ENCODE results near the gene NR6A1.
"Not testable (repeated sequence)": the region's sequence is repeated elsewhere in the genome, so short reads cannot be mapped to it uniquely, and the experiment has no call there.

The NR6A1 gene

GRCh38 chr9:124618476-124618875 lies 152.6 kb downstream of the NR6A1 start:
- no peaks in the 10 kb centered on the region for H3F3A ChIP-seq (ENCODE audit: control insufficient read depth, insufficient read depth)
- no peaks in the 10 kb centered on the region for H3K36me3 ChIP-seq (ENCODE audit: control insufficient read depth, low read length)
- no peaks in the 10 kb centered on the region for H3K9me2 ChIP-seq (replicated peaks; ENCODE audit: control insufficient read depth, low read length)
- no peaks in the 10 kb centered on the region; the same call in 1 of the 2 replicates for H3K27me3 ChIP-seq (ENCODE audit: control insufficient read depth, low read length)
- no peak overlapping the region for H3K27ac ChIP-seq (ENCODE audit: low read depth, low read length)
- no peaks in the 10 kb centered on the region for H3K9me3 ChIP-seq (ENCODE audit: control insufficient read depth, insufficient read depth, low read length)
- 0 out of 2 replicates have a peak, but pooled peaks cover 2% of the 10 kb centered on the region for H4K20me1 ChIP-seq (ENCODE audit: control insufficient read depth, insufficient read depth, low read depth, low read length)
- no peaks in the 10 kb centered on the region for H3K79me2 ChIP-seq (ENCODE audit: control insufficient read depth, low read length)
- no peak overlapping the region for H3K4me3 ChIP-seq (ENCODE audit: low read length)
- H3K4me2 ChIP-seq (ENCODE audit: low read length) = no peak overlapping the region
- peaks cover 6% of the 10 kb centered on the region; the same call in 1 of the 2 replicates for H3K4me1 ChIP-seq (ENCODE audit: control insufficient read depth, low read length)
- no peak for TF ChIP-seq EZH2phosphoT487 (IDR thresholded peaks at IDR 0.05; ENCODE audit: borderline replicate concordance, low read length)
- TF ChIP-seq CTCF (IDR thresholded peaks at IDR 0.05; ENCODE audit: low read depth, low read length, poor library complexity, severe bottlenecking) = no peak

- Histone ChIP-seq H3K4me3 (ENCODE audit: low read length) (no peak overlapping the region), H3K4me2 (ENCODE audit: low read length) (no peak overlapping the region), H3K27ac (ENCODE audit: low read depth, low read length) (no peak overlapping the region), H3K4me1 (ENCODE audit: control insufficient read depth, low read length) (peaks cover 6% of the 10 kb centered on the region; the same call in 1 of the 2 replicates), H3K9me3 (ENCODE audit: control insufficient read depth, insufficient read depth, low read length) (no peaks in the 10 kb centered on the region), H3K79me2 (ENCODE audit: control insufficient read depth, low read length) (no peaks in the 10 kb centered on the region), H3F3A (ENCODE audit: control insufficient read depth, insufficient read depth) (no peaks in the 10 kb centered on the region), H3K27me3 (ENCODE audit: control insufficient read depth, low read length) (no peaks in the 10 kb centered on the region), H3K36me3 (ENCODE audit: control insufficient read depth, low read length) (no peaks in the 10 kb centered on the region), H4K20me1 (ENCODE audit: control insufficient read depth, insufficient read depth, low read depth, low read length) (0 out of 2 replicates have a peak, but pooled peaks cover 2% of the 10 kb centered on the region), H3K9me2 (replicated peaks; ENCODE audit: control insufficient read depth, low read length) (no peaks in the 10 kb centered on the region)
- no peak for TF ChIP-seq EZH2phosphoT487 (IDR thresholded peaks at IDR 0.05; ENCODE audit: borderline replicate concordance, low read length)
- TF ChIP-seq CTCF (IDR thresholded peaks at IDR 0.05; ENCODE audit: low read depth, low read length, poor library complexity, severe bottlenecking) = peak; percentile 96
These were observed 153.5 kb downstream of the NR6A1 start for GRCh38 chr9:124617477-124618141.

GRCh38 chr9:124616961-124617360 lies 154.2 kb downstream of the NR6A1 start:
- Histone ChIP-seq H3K4me1 (ENCODE audit: control insufficient read depth, low read length) (peaks cover 6% of the 10 kb centered on the region; the same call in 1 of the 2 replicates), H3F3A (ENCODE audit: control insufficient read depth, insufficient read depth) (no peaks in the 10 kb centered on the region), H3K9me3 (ENCODE audit: control insufficient read depth, insufficient read depth, low read length) (no peaks in the 10 kb centered on the region), H3K4me2 (ENCODE audit: low read length) (no peak overlapping the region), H3K9me2 (replicated peaks; ENCODE audit: control insufficient read depth, low read length) (no peaks in the 10 kb centered on the region), H3K27me3 (ENCODE audit: control insufficient read depth, low read length) (no peaks in the 10 kb centered on the region), H3K36me3 (ENCODE audit: control insufficient read depth, low read length) (no peaks in the 10 kb centered on the region), H3K4me3 (ENCODE audit: low read length) (no peak overlapping the region), H4K20me1 (ENCODE audit: control insufficient read depth, insufficient read depth, low read depth, low read length) (0 out of 2 replicates have a peak, but pooled peaks cover 2% of the 10 kb centered on the region), H3K27ac (ENCODE audit: low read depth, low read length) (no peak overlapping the region), H3K79me2 (ENCODE audit: control insufficient read depth, low read length) (no peaks in the 10 kb centered on the region)
- TF ChIP-seq EZH2phosphoT487 (IDR thresholded peaks at IDR 0.05; ENCODE audit: borderline replicate concordance, low read length) (no peak), CTCF (IDR thresholded peaks at IDR 0.05; ENCODE audit: low read depth, low read length, poor library complexity, severe bottlenecking) (no peak)

- not testable (repeated sequence) for H3K4me2 ChIP-seq (ENCODE audit: low read length); H3K4me1 ChIP-seq (ENCODE audit: control insufficient read depth, low read length); H4K20me1 ChIP-seq (ENCODE audit: control insufficient read depth, insufficient read depth, low read depth, low read length); H3K9me2 ChIP-seq (replicated peaks; ENCODE audit: control insufficient read depth, low read length); H3K27me3 ChIP-seq (ENCODE audit: control insufficient read depth, low read length); H3K79me2 ChIP-seq (ENCODE audit: control insufficient read depth, low read length); H3K4me3 ChIP-seq (ENCODE audit: low read length); H3F3A ChIP-seq (ENCODE audit: control insufficient read depth, insufficient read depth); H3K36me3 ChIP-seq (ENCODE audit: control insufficient read depth, low read length); H3K9me3 ChIP-seq (ENCODE audit: control insufficient read depth, insufficient read depth, low read length); H3K27ac ChIP-seq (ENCODE audit: low read depth, low read length)
These were observed 155.3 kb downstream of the NR6A1 start for GRCh38 chr9:124615840-124616239.
